NCI-H2227 (cell line): ENCODE measurements around the gene MIGA2.
"Not testable (repeated sequence)": the region's sequence is repeated elsewhere in the genome, so short reads cannot be mapped to it uniquely, and the experiment has no call there.

Source experiments
- DNase-seq: peaks from one replicate; lab custom pipeline; 2025; ENCODE audit not compliant: unreplicated experiment; lab: John Stamatoyannopoulos, UW

MIGA2 gene

DNA sequence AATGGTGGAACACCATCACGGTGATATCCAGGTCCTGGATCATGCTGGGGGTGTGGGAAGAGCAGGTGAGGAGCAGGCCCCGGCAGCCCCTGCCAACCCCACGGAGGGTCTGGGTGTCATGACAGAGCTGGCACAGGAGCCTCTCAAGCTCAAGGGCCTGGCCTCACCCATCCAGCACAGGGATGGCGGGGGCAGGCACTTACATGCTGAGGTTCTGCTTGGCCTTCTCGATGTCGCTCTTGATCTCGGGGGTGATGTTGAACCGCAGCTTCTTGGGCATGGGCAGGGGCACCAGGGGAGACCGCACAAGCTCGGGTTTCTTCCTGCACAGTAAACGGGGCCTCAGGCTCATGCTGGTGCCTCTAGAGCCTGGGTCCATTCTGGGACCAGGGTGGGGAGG lies 61.9 kb downstream of the MIGA2 start:
- DNase-seq = no peak

DNA sequence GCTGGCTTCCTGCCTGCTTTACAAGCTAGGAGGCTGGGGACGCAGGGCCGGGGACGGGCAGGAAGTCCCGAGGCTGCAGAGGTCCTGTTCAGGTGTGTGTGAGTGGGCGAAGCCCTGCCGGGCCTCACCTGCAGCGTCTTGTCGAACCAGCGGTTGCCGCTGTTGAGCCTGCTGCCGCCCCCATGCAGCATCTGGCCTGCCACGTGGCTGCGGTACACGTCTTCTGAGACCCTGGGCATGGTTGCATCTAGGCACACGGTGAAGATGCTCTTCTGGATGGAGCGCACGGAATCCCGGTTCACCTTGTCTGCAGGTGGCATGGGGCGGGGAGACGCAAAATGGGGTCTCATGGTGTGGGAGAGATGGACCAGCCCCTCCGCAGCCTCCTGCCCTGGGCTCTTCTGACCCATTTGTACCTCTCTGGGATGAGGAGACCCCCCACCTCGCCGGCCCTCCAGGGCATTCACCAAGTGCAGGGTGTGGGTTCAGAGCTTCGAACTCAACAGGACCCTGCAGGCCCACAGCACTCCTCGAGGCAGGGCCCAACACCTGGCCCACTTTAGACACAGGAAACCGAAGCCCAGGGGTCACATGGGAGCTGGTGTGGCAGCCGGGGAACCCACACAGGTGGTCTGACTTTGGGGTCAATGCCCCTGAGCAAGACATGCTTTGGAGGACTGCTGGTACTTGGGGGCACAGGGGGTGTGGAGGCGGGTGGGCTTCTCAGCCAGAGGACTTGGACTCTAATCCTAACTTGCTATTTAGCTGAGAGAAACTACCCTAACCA lies 64.2 kb downstream of the MIGA2 start:
- DNase-seq = no peak

GRCh38 chr9:129101279-129101678 lies 64.9 kb downstream of the MIGA2 start:
- no peak for DNase-seq

GRCh38 chr9:129102095-129102525 lies 65.7 kb downstream of the MIGA2 start:
- no peak for DNase-seq

DNA sequence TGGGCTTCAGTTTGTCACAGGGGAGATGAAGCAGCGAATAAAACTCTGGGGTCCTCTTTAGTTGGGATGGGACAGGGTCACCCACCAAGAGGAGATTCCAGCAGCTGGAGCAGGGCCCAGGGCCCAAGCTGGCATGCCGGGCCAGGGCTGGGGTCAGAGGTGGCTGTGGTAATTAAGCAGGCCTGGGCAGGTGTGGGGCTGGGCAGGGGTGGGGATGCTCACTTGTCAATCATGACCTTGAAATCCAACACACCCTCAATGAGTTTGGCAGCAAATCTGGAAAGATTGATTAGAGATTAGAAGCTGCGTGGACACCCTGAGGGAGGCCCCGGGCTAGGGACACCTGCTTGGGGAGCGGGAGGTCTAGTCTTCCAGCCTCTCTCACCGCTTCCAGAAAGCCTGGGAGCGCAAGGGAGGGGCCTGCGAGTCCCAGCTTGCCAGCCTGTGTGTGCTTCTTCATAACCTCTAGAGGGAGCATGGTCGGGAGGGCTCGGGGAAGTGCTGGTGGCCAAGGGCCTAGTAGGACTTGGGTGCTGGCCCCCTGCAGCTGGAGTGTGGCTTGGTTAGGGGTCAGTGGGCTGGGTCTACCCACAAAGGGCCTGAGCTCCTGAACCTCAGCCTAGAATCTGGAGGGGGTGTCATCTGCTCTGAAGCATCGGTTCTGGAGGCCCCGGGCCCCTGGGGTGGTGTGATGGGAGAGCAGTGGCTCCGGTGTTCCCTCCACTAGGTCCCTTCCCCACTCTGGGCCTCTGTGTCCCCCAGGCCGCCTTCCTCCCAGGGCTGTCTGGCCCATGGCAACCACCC lies 66.6 kb downstream of the MIGA2 start:
- DNase-seq = peak; percentile 48

DNA sequence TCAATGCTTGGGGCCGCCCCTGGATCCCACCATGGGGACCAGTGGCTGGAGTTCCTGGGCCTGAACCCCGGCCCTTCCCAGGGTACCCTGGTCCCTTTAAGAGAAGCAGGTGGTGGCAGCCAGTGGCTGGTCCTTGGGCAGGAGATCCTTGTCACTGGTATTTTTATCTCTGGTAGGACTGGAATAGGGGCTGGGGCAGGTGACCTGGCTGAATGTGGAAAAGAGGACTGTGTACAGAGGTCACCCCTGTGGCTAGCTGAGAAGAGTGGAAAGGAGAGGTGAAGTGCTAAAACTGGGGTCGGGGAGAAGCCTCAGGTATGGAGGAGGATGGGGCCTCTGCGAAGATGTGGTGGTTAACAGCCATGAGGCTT lies 67.2 kb downstream of the MIGA2 start:
- no peak for DNase-seq

DNA sequence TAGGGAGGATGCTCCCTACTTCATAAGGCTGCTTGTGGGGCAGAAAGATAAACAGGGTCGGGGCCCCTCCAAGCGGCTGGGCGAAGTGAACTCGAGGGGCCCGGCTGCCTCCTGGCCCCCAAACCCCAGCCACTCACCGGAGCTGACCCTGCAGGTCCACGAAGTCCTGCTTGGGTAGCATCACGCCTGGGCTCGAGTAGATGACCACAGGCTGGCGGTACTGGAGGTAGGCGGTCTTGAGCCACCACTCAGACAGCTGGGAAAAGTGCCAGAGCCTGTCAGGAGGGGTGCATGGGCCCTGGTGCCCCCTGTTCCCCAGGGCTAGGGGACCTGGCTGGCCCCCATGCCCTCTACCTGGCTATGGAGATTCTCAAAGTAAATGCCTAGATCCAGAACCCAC lies 67.6 kb downstream of the MIGA2 start:
- DNase-seq = no peak

DNA sequence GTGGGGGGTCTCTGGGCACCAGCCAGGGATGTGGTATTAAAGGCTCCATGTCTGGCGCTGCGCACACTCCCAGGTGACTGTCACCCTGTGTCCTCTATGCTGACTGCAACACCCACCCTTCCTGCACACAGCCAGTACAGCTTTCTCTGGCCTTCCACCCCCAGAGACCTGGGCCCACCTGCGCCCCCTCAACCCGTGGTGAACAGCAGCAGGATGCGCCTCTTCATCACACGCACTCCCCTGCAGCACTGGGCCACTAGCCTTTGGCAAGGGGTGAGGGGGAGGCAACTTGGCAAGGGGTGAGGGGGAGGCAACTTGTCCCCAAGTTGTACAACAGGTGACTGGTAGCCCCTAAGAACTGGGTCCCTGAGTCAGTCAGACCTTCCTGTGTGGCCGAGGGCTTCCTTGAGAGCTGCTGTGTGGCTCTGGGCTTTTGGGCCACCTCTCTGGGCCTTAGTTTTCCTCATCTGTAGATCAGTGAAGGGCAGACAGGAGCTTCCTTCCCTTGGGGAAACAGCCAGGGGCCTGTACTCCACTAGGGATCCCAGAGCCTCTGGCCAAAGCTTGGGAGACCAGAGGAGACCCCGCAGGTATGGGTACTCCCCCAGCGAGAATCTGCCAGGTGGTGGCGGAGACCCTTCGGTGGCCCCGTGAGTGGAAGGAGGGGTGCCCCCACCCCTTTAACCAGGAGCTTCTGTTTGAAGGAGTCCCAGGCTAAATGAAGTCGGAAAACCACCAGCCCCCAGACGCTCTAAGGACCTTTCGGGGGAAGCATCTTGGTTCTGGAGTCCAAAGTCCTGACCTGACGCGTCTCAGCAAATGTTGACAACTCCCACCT lies 69.7 kb downstream of the MIGA2 start:
- no peak for DNase-seq

- DNase-seq = no peak
Measured at GRCh38 chr9:129107651-129108050, 71.2 kb downstream of the MIGA2 start.

GRCh38 chr9:129108083-129108804 lies 71.8 kb downstream of the MIGA2 start:
- DNase-seq = no peak

DNA sequence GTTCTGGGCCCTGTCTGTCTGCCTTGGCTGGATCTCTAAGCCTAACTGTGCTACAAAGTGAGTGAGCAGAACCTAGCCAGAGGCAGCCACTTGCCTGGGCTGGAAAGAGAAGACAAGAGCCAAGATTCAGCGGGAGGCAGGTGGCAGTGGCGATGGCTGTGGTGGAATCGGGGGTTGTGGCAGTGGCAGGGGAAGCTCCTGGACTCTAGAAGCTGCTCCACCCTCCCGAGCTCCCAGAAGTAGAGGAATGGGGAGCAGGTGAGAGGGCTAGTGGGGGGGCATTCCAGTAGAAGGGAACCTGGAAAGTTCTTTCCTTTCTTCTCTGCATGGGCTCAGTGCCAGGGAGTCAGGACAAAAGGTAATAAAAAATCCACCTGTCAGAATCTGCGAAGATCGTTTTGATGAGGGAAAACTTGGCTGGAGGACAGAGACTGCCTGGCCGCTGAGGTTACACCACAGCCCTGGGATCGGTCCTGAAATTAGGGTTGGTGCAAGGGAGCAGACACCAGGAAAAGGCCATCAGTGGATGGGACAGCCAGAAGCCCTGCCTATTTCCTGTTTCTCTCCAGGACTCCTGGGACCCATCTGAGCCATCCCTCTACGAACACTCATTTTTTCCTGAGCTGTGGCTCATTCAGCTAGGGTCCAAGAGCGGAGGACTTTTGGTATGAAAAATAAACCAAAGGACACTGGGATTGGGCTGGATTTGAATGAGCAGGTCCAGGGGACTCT lies 72.5 kb downstream of the MIGA2 start:
- DNase-seq = no peak

DNA sequence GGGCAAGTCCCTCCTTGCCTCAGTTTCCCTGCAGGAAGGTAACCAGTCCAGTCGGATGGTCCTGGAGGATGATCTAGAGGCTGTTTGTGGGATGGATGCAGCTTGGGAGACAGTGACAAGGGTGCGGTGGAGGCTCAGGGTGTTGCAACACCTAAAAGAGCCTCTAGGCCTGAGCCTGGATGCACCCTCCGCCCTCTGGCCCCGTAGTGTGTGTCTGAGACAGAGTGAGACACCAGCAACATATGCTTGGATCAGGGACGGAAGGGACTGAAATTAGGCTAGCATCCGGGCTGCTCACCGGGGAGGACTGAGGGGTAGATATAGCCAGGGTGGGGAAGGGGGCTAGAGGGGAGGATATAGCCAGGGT lies 73.1 kb downstream of the MIGA2 start:
- no peak for DNase-seq

GRCh38 chr9:129109952-129110739 lies 73.7 kb downstream of the MIGA2 start:
- DNase-seq = no peak

DNA sequence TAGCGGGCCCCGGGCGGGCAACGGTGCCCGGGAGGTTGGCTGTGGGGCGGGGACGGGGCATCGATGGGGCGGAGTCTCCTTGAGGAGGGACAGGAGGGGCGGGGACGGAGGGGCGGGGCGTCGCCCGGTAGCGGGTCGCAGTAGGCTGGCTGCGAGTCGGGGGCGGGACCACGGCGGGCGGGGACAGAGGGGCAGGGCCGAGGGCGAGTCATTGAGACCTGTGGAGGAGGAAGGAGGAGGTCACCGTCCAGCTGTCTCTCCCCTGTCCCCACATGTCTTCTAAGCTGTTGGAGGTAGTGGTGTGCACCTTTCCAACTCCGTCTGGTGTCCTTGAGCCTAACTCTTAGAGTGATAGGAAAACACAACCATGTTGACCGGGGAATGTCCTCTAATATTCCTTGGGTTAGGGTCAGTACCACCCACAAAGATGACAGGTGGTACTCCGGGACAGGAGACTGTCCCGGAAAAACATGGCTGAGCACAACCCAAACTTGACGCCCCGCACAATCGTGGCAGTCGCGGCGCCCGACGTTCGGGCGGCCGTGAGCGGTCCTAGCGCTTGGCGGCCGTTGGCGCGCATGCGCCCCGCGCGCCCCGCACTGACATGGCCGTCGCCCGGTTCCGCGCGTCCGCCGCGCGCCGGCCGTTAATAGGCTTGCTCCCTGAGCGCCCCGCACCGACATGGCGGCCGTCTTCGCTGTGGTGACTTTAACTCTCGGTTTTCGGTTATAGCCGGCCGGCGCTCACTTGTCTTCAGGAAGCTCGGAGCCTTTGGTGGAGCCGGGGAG lies 74.5 kb downstream of the MIGA2 start, which contains the start of the genes CRAT and PTPA:
TSS of gene CRAT (minus strand) at position 54 of the 788 bp plus-strand sequence. CDS start 284 bp downstream, outside the sequence.
TSS of gene PTPA (plus strand) at position 676 of the 788 bp plus-strand sequence. CDS start 186 bp downstream, outside the sequence.
- DNase-seq = peak; percentile 91

- DNase-seq = peak; percentile 43
Measured at GRCh38 chr9:129111528-129112151, 75.2 kb downstream of the MIGA2 start.

- DNase-seq = not testable (repeated sequence)
Measured at GRCh38 chr9:129112526-129112925, 76.1 kb downstream of the MIGA2 start.

DNA sequence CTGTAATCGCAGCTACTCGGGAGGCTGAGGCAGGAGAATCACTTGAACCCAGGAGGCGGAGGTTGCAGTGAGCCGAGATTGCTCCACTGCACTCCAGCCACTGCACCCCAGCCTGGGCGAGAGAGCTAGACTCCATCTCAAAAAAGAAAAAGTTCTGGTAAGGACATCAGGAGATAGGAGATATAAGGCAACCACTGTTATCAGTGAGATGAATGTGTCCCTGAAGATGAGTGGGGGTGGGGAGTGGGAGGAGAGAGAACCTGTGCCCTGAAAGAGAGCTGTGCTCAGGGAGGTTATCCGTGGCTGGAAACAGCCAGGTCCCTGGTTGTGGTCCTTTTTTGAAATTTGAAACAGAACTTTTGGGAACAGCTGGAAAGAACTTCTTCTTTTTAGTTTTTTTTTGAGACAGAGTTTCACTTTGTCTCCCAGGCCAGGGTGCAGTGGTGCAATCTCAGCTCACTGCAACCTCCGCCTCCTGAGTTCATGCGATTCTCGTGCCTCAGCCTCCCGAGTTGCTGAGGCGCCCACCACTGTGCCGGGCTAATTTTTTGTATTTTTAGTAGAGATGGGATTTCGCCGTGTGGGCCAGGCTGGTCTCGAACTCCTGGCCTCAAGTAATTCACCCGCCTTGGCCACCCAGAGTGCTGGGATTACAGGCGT lies 77.3 kb downstream of the MIGA2 start:
- no peak for DNase-seq
